Esophagus squamous epithelium (tissue), 4 donors: ENCODE data around the gene FAM200B.

Experiments
- CTCF ChIP-seq, 6 experiments: fragments of 450-650 bp in 4 of 6; fragments of 200-600 bp in 2 of 6; sonication (generic) in 2 of 6; IDR thresholded peaks; one replicate each; pipeline ENCODE4 v1.5.1; 2016 to 2019; ENCODE audit warnings: antibody characterized with exemption in 6 of 6, mild to moderate bottlenecking in 4 of 6, moderate library complexity in 4 of 6
- POLR2A ChIP-seq, 4 donors: fragments of 450-650 bp; IDR thresholded peaks; one replicate each; pipeline ENCODE4 v1.6.1; 2017; ENCODE audit warnings: antibody characterized with exemption in 4 of 4, mild to moderate bottlenecking in 4 of 4, moderate library complexity in 3 of 4

- TF ChIP-seq POLR2A (IDR thresholded peaks at IDR 0.05) (no peak), CTCF (IDR thresholded peaks at IDR 0.05) (no peak)
Measured at GRCh38 chr4:15704129-15704528, 22.5 kb downstream of the FAM200B start.
